ENCODE results near the gene SFTA2.

GRCh38 chr6:30885481-30885998 lies 46.4 kb downstream of the SFTA2 start:
- TF ChIP-seq CTCF (IDR thresholded peaks at IDR 0.05) (no peak), EZH2 (IDR thresholded peaks at IDR 0.05; ENCODE audit: borderline replicate concordance, insufficient read depth, low read depth, low read length, poor library complexity, severe bottlenecking) (no peak)

Measured in B cell (primary cell).